HUES6 (cell line): ENCODE results near the gene RPS6KA5.

Experiments
- H3K27ac ChIP-seq: 2 replicates; pipeline ENCODE4 v1.7.0; 2013; ENCODE audit warnings: low read depth, mild to moderate bottlenecking, low read length, inconsistent platforms
- H3K27me3 ChIP-seq: 2 replicates; pipeline ENCODE4 v1.6.1; 2013; ENCODE audit warnings: low read length; ENCODE audit not compliant: control insufficient read depth, insufficient read depth
- H3K36me3 ChIP-seq: 2 replicates; pipeline ENCODE4 v1.6.1; 2013; ENCODE audit warnings: low read length; ENCODE audit not compliant: control insufficient read depth, insufficient read depth
- H3K4me1 ChIP-seq: 2 replicates; pipeline ENCODE4 v1.6.1; 2013; ENCODE audit warnings: low read length; ENCODE audit not compliant: control insufficient read depth, insufficient read depth
- H3K4me3 ChIP-seq: 2 replicates; pipeline ENCODE4 v1.5.1; 2013; ENCODE audit warnings: low read depth, low read length
- H3K9ac ChIP-seq: one replicate; pipeline ENCODE4 v1.6.1; 2013; ENCODE audit warnings: mild to moderate bottlenecking, low read length
- H3K9me3 ChIP-seq: 2 replicates; pipeline ENCODE4 v1.6.1; 2013; ENCODE audit warnings: low read depth, low read length; ENCODE audit not compliant: control insufficient read depth, insufficient read depth

Gene RPS6KA5

DNA sequence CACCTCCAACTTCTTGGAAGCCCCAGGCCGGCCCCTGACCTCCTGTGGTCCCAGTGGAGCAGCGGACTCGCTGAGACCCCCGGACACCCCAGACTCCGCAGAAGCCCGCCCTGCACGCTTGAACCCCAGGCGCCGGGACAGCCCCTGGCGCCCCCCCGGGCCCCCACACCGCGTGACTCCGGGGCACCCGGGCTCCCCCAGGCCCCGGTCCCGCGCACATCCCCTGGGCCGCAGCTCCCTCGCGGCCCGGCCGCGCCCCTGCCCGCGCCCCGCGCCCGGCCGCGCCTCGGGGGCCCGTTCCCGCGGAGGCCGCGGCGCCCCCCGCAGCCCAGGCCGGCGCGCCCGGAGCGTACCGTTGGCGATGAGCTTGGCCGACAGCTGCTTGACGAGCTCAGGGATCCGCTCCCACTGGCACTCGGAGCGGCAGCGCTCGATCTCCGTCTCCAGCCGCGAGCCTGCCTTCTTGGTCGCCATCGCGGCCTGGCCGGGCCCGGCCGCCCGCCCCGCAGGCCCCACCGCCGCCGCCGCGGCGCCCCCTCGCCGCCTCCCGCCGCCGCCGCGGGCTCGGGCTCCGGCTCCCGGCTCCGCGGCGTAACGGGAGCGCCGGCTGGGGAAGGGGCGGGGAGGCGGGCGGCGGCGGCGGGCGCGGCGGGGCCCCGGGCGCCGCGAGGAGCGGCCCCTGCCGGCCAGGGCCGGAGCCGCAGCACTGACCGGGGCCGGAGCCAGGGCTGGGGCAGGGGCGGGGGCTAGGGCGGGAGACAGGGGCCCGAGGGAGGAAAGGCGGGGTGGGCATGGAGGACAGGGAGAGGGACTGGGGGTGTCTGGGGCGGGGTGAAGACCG is 244.4 kb downstream of the RPS6KA5 start, which contains the start of gene TTC7B:
TSS of gene TTC7B (minus strand) at position 609 of the 841 bp plus-strand sequence. CDS start at position 474, 135 bp downstream.
- peaks cover 19% of the 10 kb centered on the region for H3K27me3 ChIP-seq
- H3K4me3 ChIP-seq, result peak within 1 kb of the TSS; percentile 76
- H3K4me1 ChIP-seq, result peaks cover 15% of the 10 kb centered on the region
- H3K9me3 ChIP-seq, result no peaks in the 10 kb centered on the region
- no peak within 1 kb of the TSS for H3K27ac ChIP-seq
- no peaks in the 10 kb centered on the region for H3K36me3 ChIP-seq
- peak within 1 kb of the TSS; percentile 64 for H3K9ac ChIP-seq

- H3K4me3 ChIP-seq, result peak overlapping the region; percentile 76
These were observed 244.9 kb downstream of the RPS6KA5 start for GRCh38 chr14:90815572-90815821.

GRCh38 chr14:90814806-90815571 is 245.5 kb downstream of the RPS6KA5 start:
- H3K4me1 ChIP-seq, result peaks cover 15% of the 10 kb centered on the region
- H3K9me3 ChIP-seq, result no peaks in the 10 kb centered on the region
- H3K9ac ChIP-seq, result peak overlapping the region; percentile 64
- H3K27me3 ChIP-seq, result peaks cover 19% of the 10 kb centered on the region
- no peak overlapping the region for H3K27ac ChIP-seq
- H3K36me3 ChIP-seq, result no peaks in the 10 kb centered on the region
- peak overlapping the region; percentile 76 for H3K4me3 ChIP-seq

More at GRCh38 chr14:90815572-90815821, 244.9 kb downstream of the RPS6KA5 start:
- H3K9me3 ChIP-seq, result no peaks in the 10 kb centered on the region
- H3K9ac ChIP-seq, result peak overlapping the region; percentile 64
- peaks cover 15% of the 10 kb centered on the region for H3K4me1 ChIP-seq
- H3K27me3 ChIP-seq, result peaks cover 19% of the 10 kb centered on the region
- no peaks in the 10 kb centered on the region for H3K36me3 ChIP-seq
- H3K27ac ChIP-seq, result no peak overlapping the region

DNA sequence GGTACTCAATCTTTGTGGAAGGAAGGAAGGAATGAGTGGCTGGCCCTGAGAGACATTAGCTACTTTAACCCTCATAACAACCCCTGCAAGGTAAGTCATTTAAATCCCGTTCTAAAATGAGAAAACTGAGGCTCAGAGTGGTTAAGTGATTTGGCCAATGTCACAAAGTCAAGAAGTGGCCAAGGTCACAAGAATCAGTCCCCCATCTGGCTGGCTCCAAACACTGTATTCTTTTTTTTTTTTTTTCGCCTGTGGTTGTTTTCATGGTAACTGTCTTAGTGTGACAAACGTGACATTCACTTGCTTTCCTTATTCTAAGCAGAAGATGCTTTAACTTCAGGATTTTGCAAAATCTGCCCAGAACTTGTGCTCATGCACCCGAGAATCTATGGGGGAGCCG is 247.0 kb downstream of the RPS6KA5 start:
- Histone ChIP-seq H3K4me1 (peaks cover 15% of the 10 kb centered on the region), H3K4me3 (no peak overlapping the region), H3K27me3 (peaks cover 19% of the 10 kb centered on the region), H3K9ac (no peak overlapping the region), H3K9me3 (no peaks in the 10 kb centered on the region), H3K36me3 (no peaks in the 10 kb centered on the region), H3K27ac (no peak overlapping the region)

DNA sequence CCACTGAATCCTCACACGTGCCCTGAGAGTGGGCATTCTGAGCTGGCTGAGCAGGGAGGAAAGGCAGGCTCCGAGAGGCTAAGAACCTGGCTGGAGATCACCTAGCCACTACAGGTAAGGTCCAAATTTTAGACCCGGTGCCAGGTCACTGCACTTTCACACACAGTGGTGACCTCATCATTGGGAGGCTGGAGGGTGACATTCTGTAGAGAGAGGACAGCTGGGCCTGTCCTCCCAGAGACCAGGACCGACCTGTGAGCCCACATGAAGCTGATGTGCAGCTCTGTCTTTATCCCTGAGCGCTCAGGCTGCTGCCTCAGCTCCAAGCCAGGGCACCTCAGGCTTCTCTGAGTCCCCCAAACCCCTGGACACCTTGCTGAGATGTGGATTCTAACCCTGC is 248.3 kb downstream of the RPS6KA5 start:
- Histone ChIP-seq H3K27ac (no peak overlapping the region), H3K9ac (no peak overlapping the region), H3K4me3 (no peak overlapping the region), H3K27me3 (peaks cover 16% of the 10 kb centered on the region), H3K4me1 (peaks cover 22% of the 10 kb centered on the region), H3K9me3 (no peaks in the 10 kb centered on the region), H3K36me3 (no peaks in the 10 kb centered on the region)

GRCh38 chr14:90811641-90812040 is 248.8 kb downstream of the RPS6KA5 start:
- Histone ChIP-seq H3K4me1 (peaks cover 18% of the 10 kb centered on the region), H3K9me3 (no peaks in the 10 kb centered on the region), H3K4me3 (no peak overlapping the region), H3K36me3 (no peaks in the 10 kb centered on the region), H3K27ac (no peak overlapping the region), H3K27me3 (peaks cover 12% of the 10 kb centered on the region), H3K9ac (no peak overlapping the region)

DNA sequence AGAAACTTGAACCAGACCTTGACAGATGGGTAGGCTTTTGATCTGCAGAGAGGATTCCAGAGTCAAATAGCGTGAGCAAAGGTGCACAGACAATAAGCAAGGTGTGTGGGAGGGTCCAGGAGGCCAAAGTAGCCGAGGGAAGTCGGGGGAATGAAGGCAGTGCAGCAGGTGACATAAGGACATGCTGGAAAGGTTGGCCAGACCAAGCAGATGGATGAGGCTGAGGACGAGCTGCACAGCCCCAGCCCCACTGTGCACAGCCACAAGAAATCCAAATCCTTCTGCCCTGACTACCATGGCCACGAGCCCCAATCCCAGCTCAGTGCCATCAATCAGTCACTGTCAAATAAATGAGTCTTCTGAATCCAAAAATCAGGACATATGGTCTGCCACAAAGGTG is 249.6 kb downstream of the RPS6KA5 start:
- Histone ChIP-seq H3K4me3 (no peak overlapping the region), H3K4me1 (peaks cover 22% of the 10 kb centered on the region), H3K36me3 (no peaks in the 10 kb centered on the region), H3K27ac (no peak overlapping the region), H3K27me3 (peaks cover 11% of the 10 kb centered on the region), H3K9ac (no peak overlapping the region), H3K9me3 (no peaks in the 10 kb centered on the region)

DNA sequence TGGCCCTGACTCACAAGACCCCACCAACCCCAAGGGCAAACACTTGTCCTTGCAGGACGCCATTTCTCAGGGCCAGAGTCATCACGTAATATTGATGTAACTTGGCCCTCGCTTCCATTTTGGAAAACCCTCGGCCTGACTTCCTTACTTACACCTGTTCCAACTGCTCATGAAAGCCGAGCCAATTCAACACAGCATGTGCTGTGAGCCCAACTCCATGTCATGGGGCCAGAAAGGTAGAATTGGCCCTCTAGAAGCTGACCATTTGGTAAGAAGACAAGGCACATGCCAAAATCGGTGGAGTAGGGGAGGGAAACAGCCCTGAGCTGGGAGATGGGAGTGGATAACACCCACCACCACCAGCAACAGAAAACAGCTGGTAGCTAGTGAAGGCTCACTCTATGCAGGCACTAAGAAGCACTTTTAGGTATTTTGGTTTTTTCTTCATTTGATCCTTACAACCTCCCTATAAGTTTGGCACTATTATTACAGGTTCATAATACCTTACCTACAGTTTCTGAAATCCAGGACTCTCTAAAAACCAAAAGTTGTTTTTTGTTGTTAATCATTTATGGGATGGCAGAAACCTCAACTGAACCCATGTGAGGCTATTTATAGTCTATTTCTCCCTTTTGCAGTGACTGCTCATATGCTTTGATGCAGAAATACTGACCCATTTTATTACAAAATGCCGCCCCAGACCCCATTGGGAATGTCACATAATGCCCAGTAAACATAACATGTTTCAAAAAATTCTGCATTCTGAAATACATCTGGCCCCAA is 250.7 kb downstream of the RPS6KA5 start:
- Histone ChIP-seq H3K9me3 (no peaks in the 10 kb centered on the region), H3K4me3 (no peak overlapping the region), H3K4me1 (peaks cover 21% of the 10 kb centered on the region), H3K36me3 (no peaks in the 10 kb centered on the region), H3K9ac (no peak overlapping the region), H3K27ac (no peak overlapping the region), H3K27me3 (peaks cover 2% of the 10 kb centered on the region; the same call in 1 of the 2 replicates)

- Histone ChIP-seq H3K9ac (no peak overlapping the region), H3K27ac (no peak overlapping the region), H3K36me3 (no peaks in the 10 kb centered on the region), H3K4me3 (no peak overlapping the region), H3K27me3 (no peaks in the 10 kb centered on the region), H3K4me1 (peaks cover 25% of the 10 kb centered on the region), H3K9me3 (no peaks in the 10 kb centered on the region)
These were observed 251.5 kb downstream of the RPS6KA5 start for GRCh38 chr14:90808759-90809529.

DNA sequence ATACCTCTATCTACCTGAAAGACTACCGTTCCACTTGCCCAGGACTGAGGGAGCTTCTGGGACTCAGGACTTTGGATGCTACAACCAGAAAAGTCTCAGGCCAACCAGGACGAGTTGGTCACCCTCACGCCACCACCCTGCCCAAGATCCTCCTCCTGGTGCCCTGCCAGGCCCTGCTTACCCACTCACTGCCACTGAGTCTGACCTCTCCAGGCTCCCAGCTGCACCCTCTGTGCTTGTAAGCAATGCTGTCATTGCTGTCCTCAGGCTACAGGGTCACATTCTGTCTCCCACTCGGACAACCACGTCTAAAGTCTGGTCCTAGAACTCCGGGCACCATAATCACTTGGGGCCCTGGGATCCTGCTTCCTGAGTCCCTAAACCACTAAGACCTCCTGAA is 253.4 kb downstream of the RPS6KA5 start:
- Histone ChIP-seq H3K4me3 (no peak overlapping the region), H3K4me1 (peaks cover 32% of the 10 kb centered on the region), H3K9ac (no peak overlapping the region), H3K27ac (no peak overlapping the region), H3K9me3 (no peaks in the 10 kb centered on the region), H3K36me3 (no peaks in the 10 kb centered on the region), H3K27me3 (no peaks in the 10 kb centered on the region)
